Adrenal gland (tissue), 12 donors: ENCODE results near the gene IMPDH2. TPM values are rescaled to one million over a fixed set of nuclear protein-coding genes. Genes with fewer than 3 reads are reported as not detected.

ENCODE experiments used
- DNase-seq, 7 donors: peaks; one replicate each; pipeline ENCODE4 v3.0.0-alpha.2; 2019 to 2020
- H3K27ac ChIP-seq, 5 donors: fragments of 200-600 bp; sonication (generic) in 4 of 5; 1 replicate in 3 of 5; 2 replicates in 2 of 5; pipeline versions ENCODE4 v1.5.1 to v1.8.0; 2016 to 2020; ENCODE audit warnings: mild to moderate bottlenecking in 1 of 5
- H3K27me3 ChIP-seq: fragments of 200-600 bp; 2 replicates; pipeline ENCODE4 v1.8.0; 2021
- H3K36me3 ChIP-seq, 2 donors: fragments of 200-600 bp; replicated peaks in 1 of 2; 1 replicate in 1 of 2; 2 replicates in 1 of 2; pipeline versions ENCODE4 v1.5.1 to v1.8.0; 2018 to 2022
- H3K4me1 ChIP-seq, 2 donors: fragments of 200-600 bp; replicated peaks in 1 of 2; 1 replicate in 1 of 2; 2 replicates in 1 of 2; pipeline versions ENCODE4 v1.5.1 to v1.8.0; 2018 to 2021
- H3K4me3 ChIP-seq, 4 donors: fragments of 200-600 bp; sonication (generic) in 3 of 4; one replicate each; pipeline ENCODE4 v1.5.1; 2016 to 2018
- H3K9me3 ChIP-seq, 3 donors: fragments of 200-600 bp; sonication (generic) in 1 of 3; replicated peaks in 1 of 3; 1 replicate in 2 of 3; 2 replicates in 1 of 3; pipeline versions ENCODE4 v1.5.1 to v1.8.0; 2016 to 2021
- CTCF ChIP-seq, 6 experiments: fragments of 450-650 bp in 4 of 6; fragments of 200-600 bp in 2 of 6; sonication (generic) in 1 of 6; IDR thresholded peaks; 1 replicate in 5 of 6; 2 replicates in 1 of 6; pipeline versions ENCODE4 v1.5.1 to v1.8.0; 2016 to 2021; ENCODE audit warnings: antibody characterized with exemption in 6 of 6, mild to moderate bottlenecking in 2 of 6, moderate library complexity in 1 of 6
- POLR2A ChIP-seq, 2 donors: fragments of 450-650 bp; IDR thresholded peaks; one replicate each; pipeline ENCODE4 v1.6.1; 2017; ENCODE audit warnings: antibody characterized with exemption in 2 of 2, mild to moderate bottlenecking in 2 of 2, moderate library complexity in 1 of 2
- WGBS, 4 donors: extraction: QIAGEN DNeasy Blood & Tissue Kit in 2 of 4; methylation state at CpG; one replicate each; pipeline versions ENCODE4 v1.1.5 to v1.1.7; 2013 to 2017; 5-methylcytosine and 5-hydroxymethylcytosine counted together
- intact Hi-C, 2 donors: fragments of 100-400 bp; cut with DNase I; formaldehyde crosslinking; loops; one replicate each; pipeline versions ENCODE4 v1.14.1 to v1.15.0; 2022 to 2023
- polyA plus RNA-seq, 3 donors: library from polyadenylated mRNA; stranded (reverse); fragments of 200-250 nt in 2 of 3; fragments of 350-450 nt in 1 of 3; fragmentation: Illumina TruSeq in 1 of 3; extraction: RNeasy Lipid Tissue Mini Kit (QIAGEN cat#74804) in 1 of 3; gene quantifications; one replicate each; pipeline ENCODE4 v1.2.3, GENCODE V29; 2013 to 2014
- total RNA-seq, 9 donors: library from RNA; depleted of rRNA in 4 of 9; stranded (reverse); fragments of >200 nt in 4 of 9; fragments of 120-200 nt in 1 of 9; fragmentation: NEBNext Ultra II Directional in 1 of 9; extraction: Animal tissue kit (Norgen Biotek cat#: 25700) in 1 of 9; gene quantifications; one replicate each; pipeline versions ENCODE4 v1.1.0 to v1.2.4, GENCODE V29; 2013 to 2023
- donor health status: healthy with polysubstance abuse.
- donor health status: Bipolar disorder and iron deficiency.
- donor health status: DM: yes; HTN: yes; CAD: no.
- donor health status: DM: no; HTN: no; CAD: no.
- donor health status: DM: no; HTN: no; CAD: no.
- donor health status: DM: yes; HTN: yes; CAD: no.

IMPDH2 gene
- total and polyA plus RNA-seq, 12 donors, result 113 to 225 (median 141) TPM

DNA sequence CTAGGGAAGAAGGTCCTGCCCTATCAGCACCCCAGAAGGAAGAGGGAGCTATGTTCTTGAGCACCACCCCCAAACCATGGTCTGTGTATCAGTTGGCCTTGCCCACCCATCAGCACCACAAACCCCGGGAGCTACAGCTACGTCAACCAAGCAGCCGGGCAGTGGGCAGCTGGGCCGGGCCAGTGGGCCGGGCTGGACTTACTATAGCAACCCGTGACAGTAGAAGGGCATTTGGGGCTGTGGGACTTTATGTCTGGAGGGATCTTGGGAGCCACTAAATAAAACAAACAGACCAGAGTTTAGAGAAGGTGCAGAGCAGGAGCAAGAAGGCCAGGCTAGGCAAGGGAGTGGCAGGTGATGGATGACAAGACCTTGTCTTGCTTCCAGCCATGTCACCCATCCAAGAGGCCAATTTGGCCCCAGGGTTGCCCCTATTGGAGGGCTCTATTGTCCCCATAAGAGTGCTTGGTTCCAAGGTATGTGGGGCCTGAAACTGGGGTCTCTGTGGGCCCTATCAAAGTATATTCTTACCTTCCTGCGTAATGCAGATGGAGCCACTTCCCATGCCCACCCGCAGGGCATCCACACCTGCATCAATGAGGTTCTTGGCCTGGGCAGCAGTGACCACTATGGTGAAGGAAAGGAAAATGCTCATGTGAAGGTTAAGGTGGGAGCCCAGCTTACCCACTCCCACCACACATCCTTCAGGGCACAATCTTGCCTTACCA, 3.2 kb downstream of the IMPDH2 start:
- no peak for TF ChIP-seq CTCF (IDR thresholded peaks at IDR 0.05)
- TF ChIP-seq POLR2A (IDR thresholded peaks at IDR 0.05), result no peak
- no peak overlapping the region for H3K4me3 ChIP-seq
- DNase-seq, result no peak
- 91 to 97% (median 91%) methylated on average over 8 of the region's 8 CpGs for WGBS, 4 donors
- H3K4me1 ChIP-seq, result peaks cover 17 to 33% of the 10 kb centered on the region in 2 donors
- peaks cover 0 to 42% of the 10 kb centered on the region in 2 donors for H3K36me3 ChIP-seq
- intact Hi-C loops, result loop anchor here in 1 of 2 donors (10.0 kb wide), 1 partner anchor 1019 kb away; no protein-coding TSS in a partner anchor
- H3K27ac ChIP-seq, result peak overlapping the region in 1 of 5 donors; percentile 13
- H3K9me3 ChIP-seq, result no peaks in the 10 kb centered on the region
- H3K27me3 ChIP-seq, result no peaks in the 10 kb centered on the region

- Histone ChIP-seq H3K27ac (peak overlapping the region in 1 of 5 donors; percentile 13), H3K4me1 (peaks cover 23 to 40% of the 10 kb centered on the region in 2 donors), H3K36me3 (peaks cover 0 to 38% of the 10 kb centered on the region in 2 donors), H3K27me3 (no peaks in the 10 kb centered on the region), H3K4me3 (no peak overlapping the region), H3K9me3 (no peaks in the 10 kb centered on the region)
- DNase-seq, result peak in 1 of 7 donors; percentile 25
- no peak for TF ChIP-seq CTCF (IDR thresholded peaks at IDR 0.05)
- TF ChIP-seq POLR2A (IDR thresholded peaks at IDR 0.05), result no peak
- intact Hi-C loops, result loop anchor here in 1 of 2 donors (10.0 kb wide), 1 partner anchor 1020 kb away; no protein-coding TSS in a partner anchor
- 68 to 74% (median 70%) methylated on average over 9 to 13 of the region's 13 CpGs for WGBS, 4 donors
Observed at GRCh38 chr3:49025005-49025792, 4.0 kb downstream of the IMPDH2 start.

DNA sequence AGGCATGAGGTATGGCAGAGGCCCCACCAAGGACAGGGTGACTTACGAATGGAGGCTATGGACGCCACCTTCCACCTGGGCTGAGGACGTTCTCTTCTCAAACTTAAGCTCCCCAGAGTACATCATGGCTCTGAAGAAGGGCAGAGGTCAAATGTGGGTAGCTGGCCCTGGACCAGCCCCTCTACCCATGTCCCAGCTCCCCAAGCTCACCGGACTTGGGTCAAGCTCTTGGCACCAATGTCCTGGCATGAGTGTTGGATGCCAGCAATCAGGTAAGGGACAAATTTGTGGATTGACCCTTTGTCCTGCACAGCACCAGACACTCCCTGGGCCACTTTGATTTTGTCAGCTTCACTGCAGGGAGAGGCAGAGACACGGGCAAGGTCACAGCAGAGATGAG, 4.7 kb downstream of the IMPDH2 start:
- H3K4me3 ChIP-seq, result no peak overlapping the region
- intact Hi-C loops, result loop anchor here in 1 of 2 donors (10.0 kb wide), 1 partner anchor 1020 kb away; no protein-coding TSS in a partner anchor
- H3K4me1 ChIP-seq, result peaks cover 26 to 43% of the 10 kb centered on the region in 2 donors
- H3K9me3 ChIP-seq, result no peaks in the 10 kb centered on the region
- no peak overlapping the region for H3K27ac ChIP-seq
- peaks cover 0 to 38% of the 10 kb centered on the region in 2 donors for H3K36me3 ChIP-seq
- no peak for TF ChIP-seq POLR2A (IDR thresholded peaks at IDR 0.05)
- TF ChIP-seq CTCF (IDR thresholded peaks at IDR 0.05), result no peak
- peak in 1 of 7 donors; percentile 14 for DNase-seq
- no peaks in the 10 kb centered on the region for H3K27me3 ChIP-seq
- WGBS, 4 donors, result 67 to 75% (median 72%) methylated on average over 4 to 5 of the region's 5 CpGs

DNA sequence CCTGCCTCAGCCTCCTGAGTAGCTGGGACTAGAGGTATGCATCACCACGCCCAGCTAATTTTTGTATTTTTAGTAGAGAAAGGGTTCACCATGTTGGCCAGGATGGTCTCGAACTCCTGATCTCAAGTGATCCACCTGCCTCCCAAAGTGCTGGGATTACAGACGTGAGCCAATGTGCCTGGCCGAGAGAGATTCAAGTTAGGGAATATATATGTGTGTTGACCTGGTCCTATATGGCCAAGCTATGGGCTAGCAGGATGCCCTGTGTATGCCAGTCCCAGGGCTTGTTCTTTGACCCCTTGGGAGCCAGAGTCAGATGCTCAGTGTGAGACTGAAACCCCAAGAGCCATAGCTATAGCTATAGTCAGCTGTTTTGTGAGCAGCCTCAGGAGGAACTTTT, 5.4 kb downstream of the IMPDH2 start:
- Histone ChIP-seq H3K9me3 (no peaks in the 10 kb centered on the region), H3K27ac (no peak overlapping the region), H3K27me3 (no peaks in the 10 kb centered on the region), H3K4me1 (peaks cover 27 to 46% of the 10 kb centered on the region in 2 donors), H3K36me3 (peaks cover 0 to 38% of the 10 kb centered on the region in 2 donors), H3K4me3 (no peak overlapping the region)
- no peak for DNase-seq
- TF ChIP-seq CTCF (IDR thresholded peaks at IDR 0.05), result no peak
- TF ChIP-seq POLR2A (IDR thresholded peaks at IDR 0.05), result no peak
- 83 to 95% (median 88%) methylated on average over 4 of the region's 4 CpGs for WGBS, 4 donors
- intact Hi-C loops, result loop anchor here in 1 of 2 donors (10.0 kb wide), 1 partner anchor 1021 kb away; no protein-coding TSS in a partner anchor
